Fibroblast of lung (primary cell): ENCODE results near the gene MXI1. TPM values are rescaled to one million over a fixed set of nuclear protein-coding genes. Genes with fewer than 3 reads are reported as not detected.
A peak's percentile ranks its signal among the peaks of the same experiment; 100 is the strongest.

Experiments used
- DNase-seq, 2 donors: peaks; one replicate each; pipeline versions ENCODE4 v3.0.0 to v3.0.0-alpha.2; 2010; ENCODE audit warnings: low read depth in 2 of 2
- H2AFZ ChIP-seq: 2 replicates; pipeline ENCODE4 v1.5.1; 2012; ENCODE audit warnings: low read length, control low read depth, inconsistent platforms
- H3K27ac ChIP-seq: 2 replicates; pipeline ENCODE4 v1.5.1; 2011; ENCODE audit warnings: low read length, control low read depth; ENCODE audit not compliant: insufficient read depth
- H3K27me3 ChIP-seq: 2 replicates; pipeline ENCODE4 v1.5.1; 2011; ENCODE audit warnings: mild to moderate bottlenecking, low read length; ENCODE audit not compliant: control insufficient read depth, insufficient read depth
- H3K36me3 ChIP-seq: 2 replicates; pipeline ENCODE4 v1.5.1; 2011; ENCODE audit warnings: low read length; ENCODE audit not compliant: control insufficient read depth, insufficient read depth
- H3K4me1 ChIP-seq: 2 replicates; pipeline ENCODE4 v1.5.1; 2011; ENCODE audit warnings: low read length; ENCODE audit not compliant: control insufficient read depth, insufficient read depth; ENCODE audit errors: extremely low read depth
- H3K4me2 ChIP-seq: 2 replicates; pipeline ENCODE4 v1.5.1; 2011; ENCODE audit warnings: low read length, control low read depth; ENCODE audit not compliant: insufficient read depth; ENCODE audit errors: extremely low read depth
- H3K4me3 ChIP-seq, 4 experiments: fragments of 200-600 bp in 1 of 4; sonication (generic) in 1 of 4; replicated peaks in 1 of 4; 2 replicates each; pipeline ENCODE4 v1.5.1; 2011 to 2016; ENCODE audit warnings: low read length in 4 of 4, low read depth in 3 of 4, mild to moderate bottlenecking in 3 of 4, control low read depth in 2 of 4, inconsistent platforms in 1 of 4, mixed read lengths in 1 of 4; ENCODE audit not compliant: insufficient read depth in 1 of 4; ENCODE audit errors: control extremely low read depth in 1 of 4
- H3K79me2 ChIP-seq: 2 replicates; pipeline ENCODE4 v1.5.1; 2012; ENCODE audit warnings: mild to moderate bottlenecking, low read length, inconsistent platforms; ENCODE audit not compliant: control insufficient read depth, insufficient read depth
- H3K9ac ChIP-seq: 2 replicates; pipeline ENCODE4 v1.5.1; 2011; ENCODE audit warnings: mild to moderate bottlenecking, low read length, control low read depth; ENCODE audit not compliant: insufficient read depth
- H3K9me3 ChIP-seq: 2 replicates; pipeline ENCODE4 v1.5.1; 2012; ENCODE audit warnings: low read depth, low read length; ENCODE audit not compliant: control insufficient read depth, insufficient read depth
- H4K20me1 ChIP-seq: 2 replicates; pipeline ENCODE4 v1.5.1; 2011; ENCODE audit warnings: low read length; ENCODE audit not compliant: control insufficient read depth, insufficient read depth; ENCODE audit errors: extremely low read depth
- CTCF ChIP-seq, 2 donors: IDR thresholded peaks in 1 of 2; conservative IDR thresholded peaks in 1 of 2; 1 replicate in 1 of 2; 2 replicates in 1 of 2; pipeline ENCODE4 v1.5.1; 2011 to 2012; ENCODE audit warnings: low read length in 2 of 2, control low read depth in 1 of 2, inconsistent platforms in 1 of 2, low read depth in 1 of 2, mild to moderate bottlenecking in 1 of 2
- EZH2 ChIP-seq: IDR thresholded peaks from 2 replicates; pipeline ENCODE4 v1.5.1; 2012; ENCODE audit warnings: low read length, control low read depth, mild to moderate bottlenecking; ENCODE audit errors: missing control alignments
- polyA plus RNA-seq, 2 donors: library from polyadenylated mRNA; depleted of rRNA in 1 of 2; stranded (reverse) in 1 of 2; unstranded in 1 of 2; fragments of >200 nt; gene quantifications; 2 replicates each; pipeline ENCODE4 v1.2.1, GENCODE V29; 2011 to 2012; ENCODE audit warnings: missing spikeins in 1 of 2
- total RNA-seq: library from RNA; depleted of rRNA; stranded (reverse); fragments of >200 nt; gene quantifications from 2 replicates; pipeline ENCODE4 v1.2.1, GENCODE V29; 2014

The MXI1 gene
- total and polyA plus RNA-seq, 2 donors (not counting 1 experiment from before 2014, with no cell fraction given): 18.7 to 40.1 TPM

- Histone ChIP-seq H3K36me3 (no peaks in the 10 kb centered on the region), H3K4me2 (no peak overlapping the region), H4K20me1 (no peaks in the 10 kb centered on the region), H2AFZ (no peak overlapping the region), H3K9ac (no peak overlapping the region), H3K4me3 (no peak overlapping the region), H3K79me2 (no peaks in the 10 kb centered on the region), H3K4me1 (peaks cover 15% of the 10 kb centered on the region), H3K27ac (no peak overlapping the region), H3K9me3 (no peaks in the 10 kb centered on the region), H3K27me3 (no peaks in the 10 kb centered on the region)
- DNase-seq: no peak
- TF ChIP-seq CTCF (conservative IDR thresholded peaks at IDR 0.05 in 1 of 2, IDR thresholded peaks at IDR 0.05 in 1 of 2; ENCODE audit: low read depth in 1 of 2, low read length in 2 of 2) (no peak), EZH2 (no peak)
Measured at GRCh38 chr10:110321869-110322620, 114.6 kb downstream of the MXI1 start.

- TF ChIP-seq CTCF (conservative IDR thresholded peaks at IDR 0.05 in 1 of 2, IDR thresholded peaks at IDR 0.05 in 1 of 2; ENCODE audit: low read depth in 1 of 2, low read length in 2 of 2) (no peak), EZH2 (no peak)
- Histone ChIP-seq H3K9me3 (no peaks in the 10 kb centered on the region), H3K9ac (no peak overlapping the region), H3K4me3 (no peak overlapping the region), H3K27me3 (no peaks in the 10 kb centered on the region), H3K27ac (peak overlapping the region; percentile 9), H3K4me1 (peaks cover 19% of the 10 kb centered on the region), H4K20me1 (no peaks in the 10 kb centered on the region), H3K79me2 (no peaks in the 10 kb centered on the region), H2AFZ (no peak overlapping the region), H3K36me3 (no peaks in the 10 kb centered on the region), H3K4me2 (no peak overlapping the region)
- DNase-seq: peak; percentile 79 to 95
Measured at GRCh38 chr10:110323503-110323902, 116.1 kb downstream of the MXI1 start.

GRCh38 chr10:110324201-110324804, 116.9 kb downstream of the MXI1 start:
- Histone ChIP-seq H3K4me2 (no peak overlapping the region), H3K79me2 (no peaks in the 10 kb centered on the region), H3K27me3 (no peaks in the 10 kb centered on the region), H4K20me1 (no peaks in the 10 kb centered on the region), H3K9me3 (no peaks in the 10 kb centered on the region), H3K4me1 (peaks cover 19% of the 10 kb centered on the region), H3K4me3 (no peak overlapping the region), H2AFZ (no peak overlapping the region), H3K36me3 (no peaks in the 10 kb centered on the region), H3K27ac (peak overlapping the region; percentile 9), H3K9ac (no peak overlapping the region)
- peak in 1 of 2 donors; percentile 61 for DNase-seq
- TF ChIP-seq EZH2 (no peak), CTCF (conservative IDR thresholded peaks at IDR 0.05 in 1 of 2, IDR thresholded peaks at IDR 0.05 in 1 of 2; ENCODE audit: low read depth in 1 of 2, low read length in 2 of 2) (no peak)
